GM21423 (cell line): ENCODE data around the gene ARAP1.

Source experiments
- ATAC-seq: cut with Tn5 transposase; IDR thresholded peaks from one replicate; pipeline ENCODE4 v1.9.1; 2021; ENCODE audit warnings: mild to moderate bottlenecking, moderate library complexity; ENCODE audit not compliant: unreplicated experiment

Gene ARAP1

GRCh38 chr11:72764503-72764902, 12.3 kb upstream of the ARAP1 start:
- ATAC-seq: no peak

- no peak for ATAC-seq
Measured at GRCh38 chr11:72763823-72764222, 11.6 kb upstream of the ARAP1 start.

- peak; percentile 47 for ATAC-seq
Measured at GRCh38 chr11:72762641-72763304, 10.6 kb upstream of the ARAP1 start.

- no peak for ATAC-seq
Measured at GRCh38 chr11:72760539-72761405, 8.6 kb upstream of the ARAP1 start.

GRCh38 chr11:72759468-72759985, 7.3 kb upstream of the ARAP1 start:
- ATAC-seq: no peak

GRCh38 chr11:72758690-72759389, 6.6 kb upstream of the ARAP1 start:
- no peak for ATAC-seq

GRCh38 chr11:72758304-72758689, 6.1 kb upstream of the ARAP1 start:
- ATAC-seq: no peak

GRCh38 chr11:72755713-72756285, 3.6 kb upstream of the ARAP1 start:
- no peak for ATAC-seq

GRCh38 chr11:72754544-72755155, 2.4 kb upstream of the ARAP1 start:
- ATAC-seq: no peak

GRCh38 chr11:72754149-72754543, 1.9 kb upstream of the ARAP1 start:
- ATAC-seq: no peak

GRCh38 chr11:72753341-72754148, 1.3 kb upstream of the ARAP1 start:
- no peak for ATAC-seq

- ATAC-seq: no peak
Measured at GRCh38 chr11:72751116-72752087, 806 bp downstream of the ARAP1 start.

GRCh38 chr11:72750556-72751115, 1.6 kb downstream of the ARAP1 start:
- no peak for ATAC-seq

GRCh38 chr11:72750086-72750485, 2.1 kb downstream of the ARAP1 start:
- no peak for ATAC-seq

GRCh38 chr11:72747289-72747855, 4.8 kb downstream of the ARAP1 start:
- no peak for ATAC-seq

- no peak for ATAC-seq
Measured at GRCh38 chr11:72746821-72747220, 5.4 kb downstream of the ARAP1 start.

GRCh38 chr11:72745925-72746550, 6.2 kb downstream of the ARAP1 start:
- ATAC-seq: no peak

GRCh38 chr11:72745511-72745910, 6.7 kb downstream of the ARAP1 start:
- no peak for ATAC-seq
